Urinary bladder (tissue), 4 donors: ENCODE measurements around the gene TRIM9. TPM values are rescaled to one million over a fixed set of nuclear protein-coding genes. Genes with fewer than 3 reads are reported as not detected.
"Not testable (repeated sequence)": the region's sequence is repeated elsewhere in the genome, so short reads cannot be mapped to it uniquely, and the experiment has no call there.

Source experiments
- DNase-seq: peaks from one replicate; pipeline ENCODE4 v3.0.0-alpha.2; 2015; ENCODE audit errors: extremely low spot score
- H3K27ac ChIP-seq: one replicate; pipeline ENCODE4 v1.5.1; 2013; ENCODE audit warnings: low read depth, mild to moderate bottlenecking, moderate library complexity
- H3K36me3 ChIP-seq: one replicate; pipeline ENCODE4 v1.6.1; 2013; ENCODE audit warnings: mild to moderate bottlenecking, moderate library complexity; ENCODE audit not compliant: insufficient read depth
- H3K4me1 ChIP-seq: one replicate; pipeline ENCODE4 v1.6.1; 2013; ENCODE audit warnings: mild to moderate bottlenecking, moderate library complexity; ENCODE audit not compliant: insufficient read depth
- H3K4me3 ChIP-seq: one replicate; pipeline ENCODE4 v1.5.1; 2013; ENCODE audit warnings: low read depth, low read length
- WGBS: extraction: QIAGEN DNeasy Blood & Tissue Kit; methylation state at CpG from one replicate; pipeline ENCODE4 v1.1.7; 2013; 5-methylcytosine and 5-hydroxymethylcytosine counted together
- polyA plus RNA-seq: library from polyadenylated mRNA; stranded (reverse); fragments of 200-250 nt; gene quantifications from one replicate; pipeline ENCODE4 v1.2.3, GENCODE V29; 2013
- total RNA-seq: library from RNA; depleted of rRNA; stranded (reverse); fragments of >200 nt; gene quantifications from one replicate; pipeline ENCODE4 v1.2.3, GENCODE V29; 2014
- donor health status: healthy with polysubstance abuse.
- donor health status: healthy.

TRIM9 gene
- total and polyA plus RNA-seq, 2 donors, result 0.70 to 1.1 TPM

- no peak for DNase-seq
- Histone ChIP-seq H3K27ac (no peak overlapping the region), H3K4me1 (no peaks in the 10 kb centered on the region), H3K36me3 (no peaks in the 10 kb centered on the region), H3K4me3 (no peak overlapping the region)
- 94% methylated on average over 2 of the region's 2 CpGs for WGBS
These were observed 95.2 kb downstream of the TRIM9 start for GRCh38 chr14:50999726-51000125.

GRCh38 chr14:50998612-50999011, 96.3 kb downstream of the TRIM9 start:
- no peak overlapping the region for H3K27ac ChIP-seq
- H3K4me3 ChIP-seq, result no peak overlapping the region
- DNase-seq, result no peak
- 73% methylated on average over 4 of the region's 4 CpGs for WGBS
- no peaks in the 10 kb centered on the region for H3K4me1 ChIP-seq
- no peaks in the 10 kb centered on the region for H3K36me3 ChIP-seq

- Histone ChIP-seq H3K4me1 (no peaks in the 10 kb centered on the region), H3K27ac (no peak overlapping the region), H3K36me3 (no peaks in the 10 kb centered on the region), H3K4me3 (no peak overlapping the region)
- DNase-seq, result no peak
- WGBS, result 84% methylated on average over 9 of the region's 9 CpGs
These were observed 97.2 kb downstream of the TRIM9 start for GRCh38 chr14:50997712-50998111.

GRCh38 chr14:50994158-50994557, 100.7 kb downstream of the TRIM9 start:
- not testable (repeated sequence) for H3K27ac ChIP-seq, H3K4me1 ChIP-seq, H3K36me3 ChIP-seq, H3K4me3 ChIP-seq, DNase-seq

- Histone ChIP-seq H3K27ac (no peak overlapping the region), H3K36me3 (no peaks in the 10 kb centered on the region), H3K4me1 (no peaks in the 10 kb centered on the region), H3K4me3 (no peak overlapping the region)
- no peak for DNase-seq
- WGBS, result 66% methylated on average over 12 of the region's 12 CpGs
These were observed 109.0 kb downstream of the TRIM9 start for GRCh38 chr14:50985859-50986331.

- WGBS, result 91% methylated on average over 13 of the region's 13 CpGs
These were observed 109.6 kb downstream of the TRIM9 start for GRCh38 chr14:50985124-50985858.

GRCh38 chr14:50984036-50984710, 110.7 kb downstream of the TRIM9 start:
- WGBS, result 77% methylated on average over 2 of the region's 2 CpGs
- Histone ChIP-seq H3K4me1 (no peaks in the 10 kb centered on the region), H3K36me3 (no peaks in the 10 kb centered on the region), H3K27ac (no peak overlapping the region), H3K4me3 (no peak overlapping the region)
- no peak for DNase-seq

More at GRCh38 chr14:50985124-50985858, 109.6 kb downstream of the TRIM9 start:
- Histone ChIP-seq H3K27ac (no peak overlapping the region), H3K4me3 (no peak overlapping the region), H3K36me3 (no peaks in the 10 kb centered on the region), H3K4me1 (no peaks in the 10 kb centered on the region)
- no peak for DNase-seq

GRCh38 chr14:50979941-50980850, 114.7 kb downstream of the TRIM9 start:
- H3K4me3 ChIP-seq, result no peak overlapping the region
- H3K27ac ChIP-seq, result no peak overlapping the region
- H3K36me3 ChIP-seq, result no peaks in the 10 kb centered on the region
- WGBS, result 51% methylated on average over 5 of the region's 5 CpGs
- no peak for DNase-seq
- H3K4me1 ChIP-seq, result no peaks in the 10 kb centered on the region

- H3K4me3 ChIP-seq, result no peak overlapping the region
- no peaks in the 10 kb centered on the region for H3K36me3 ChIP-seq
- 90% methylated on average over 4 of the region's 4 CpGs for WGBS
- H3K27ac ChIP-seq, result no peak overlapping the region
- DNase-seq, result no peak
- no peaks in the 10 kb centered on the region for H3K4me1 ChIP-seq
These were observed 116.0 kb downstream of the TRIM9 start for GRCh38 chr14:50978888-50979287.

GRCh38 chr14:50978529-50978871, 116.4 kb downstream of the TRIM9 start:
- DNase-seq, result no peak
- H3K4me3 ChIP-seq, result no peak overlapping the region
- 94% methylated on average over 3 of the region's 3 CpGs for WGBS

GRCh38 chr14:50977863-50978528, 116.9 kb downstream of the TRIM9 start:
- Histone ChIP-seq H3K4me1 (no peaks in the 10 kb centered on the region), H3K4me3 (no peak overlapping the region), H3K27ac (no peak overlapping the region), H3K36me3 (no peaks in the 10 kb centered on the region)
- 92% methylated on average over 3 of the region's 3 CpGs for WGBS
- no peak for DNase-seq

More at GRCh38 chr14:50978529-50978871, 116.4 kb downstream of the TRIM9 start:
- Histone ChIP-seq H3K27ac (no peak overlapping the region), H3K4me1 (no peaks in the 10 kb centered on the region), H3K36me3 (no peaks in the 10 kb centered on the region)

- Histone ChIP-seq H3K4me3 (no peak overlapping the region), H3K27ac (no peak overlapping the region), H3K4me1 (no peaks in the 10 kb centered on the region), H3K36me3 (no peaks in the 10 kb centered on the region)
- WGBS, result 95% methylated on average over 5 of the region's 5 CpGs
- no peak for DNase-seq
These were observed 120.8 kb downstream of the TRIM9 start for GRCh38 chr14:50974118-50974517.

GRCh38 chr14:50972734-50973133, 122.2 kb downstream of the TRIM9 start:
- Histone ChIP-seq H3K4me1 (no peaks in the 10 kb centered on the region), H3K27ac (no peak overlapping the region), H3K36me3 (no peaks in the 10 kb centered on the region), H3K4me3 (no peak overlapping the region)
- 95% methylated on average over 11 of the region's 11 CpGs for WGBS
- no peak for DNase-seq
